C4-2B (cell line): Measurements from ENCODE around the gene PTGDS.

Experiments used
- CTCF ChIP-seq: fragments of 450-650 bp; conservative IDR thresholded peaks from 2 replicates; pipeline ENCODE4 v1.5.1; 2017; ENCODE audit warnings: mild to moderate bottlenecking
- ZFX ChIP-seq: fragments of 450-650 bp; IDR thresholded peaks from 2 replicates; pipeline ENCODE4 v1.6.1; 2017

GRCh38 chr9:136934277-136934676 is 43.0 kb upstream of the PTGDS start:
- TF ChIP-seq CTCF (no peak), ZFX (no peak)
